H9 (cell line): ENCODE data around the gene PRKAR1A. TPM values are rescaled to one million over a fixed set of nuclear protein-coding genes. Genes with fewer than 3 reads are reported as not detected.
A peak's percentile ranks its signal among the peaks of the same experiment; 100 is the strongest.

Experiments
- DNase-seq: peaks from one replicate; pipeline ENCODE4 v3.0.0-alpha.2; 2017
- H2AFZ ChIP-seq: one replicate; pipeline ENCODE4 v1.6.1; 2013; ENCODE audit warnings: mild to moderate bottlenecking, low read length, control low read depth, moderate library complexity
- H2AK5ac ChIP-seq: 2 replicates; pipeline ENCODE4 v1.6.1; 2013; ENCODE audit warnings: low read length, control low read depth, mixed read lengths; ENCODE audit not compliant: insufficient read length
- H2BK120ac ChIP-seq: one replicate; pipeline ENCODE4 v1.6.1; 2013; ENCODE audit warnings: low read depth, mild to moderate bottlenecking, low read length, control low read depth, inconsistent platforms; ENCODE audit not compliant: poor library complexity, severe bottlenecking
- H2BK12ac ChIP-seq: 2 replicates; pipeline ENCODE4 v1.6.1; 2013; ENCODE audit warnings: low read length, control low read depth, mixed read lengths, low read depth; ENCODE audit not compliant: insufficient read length
- H2BK15ac ChIP-seq: 2 replicates; pipeline ENCODE4 v1.6.1; 2013; ENCODE audit warnings: low read depth, low read length, control low read depth
- H2BK20ac ChIP-seq: one replicate; pipeline ENCODE4 v1.6.1; 2013; ENCODE audit warnings: low read depth, mild to moderate bottlenecking, low read length, control low read depth, inconsistent platforms; ENCODE audit not compliant: poor library complexity, severe bottlenecking
- H2BK5ac ChIP-seq: 2 replicates; pipeline ENCODE4 v1.6.1; 2013; ENCODE audit warnings: low read length, control low read depth, mixed read lengths; ENCODE audit not compliant: insufficient read length
- H3K14ac ChIP-seq: 2 replicates; pipeline ENCODE4 v1.6.1; 2013; ENCODE audit warnings: low read length, control low read depth; ENCODE audit not compliant: insufficient read depth
- H3K18ac ChIP-seq: 2 replicates; pipeline ENCODE4 v1.6.1; 2013; ENCODE audit warnings: low read depth, mild to moderate bottlenecking, mixed read lengths, low read length, control low read depth; ENCODE audit not compliant: insufficient read length
- H3K23ac ChIP-seq: 2 replicates; pipeline ENCODE4 v1.6.1; 2013; ENCODE audit warnings: low read length, control low read depth, mixed read lengths, low read depth; ENCODE audit not compliant: insufficient read length
- H3K23me2 ChIP-seq: 2 replicates; pipeline ENCODE4 v1.6.1; 2013; ENCODE audit warnings: low read depth, mild to moderate bottlenecking, mixed read lengths, low read length, control low read depth; ENCODE audit not compliant: insufficient read length, poor library complexity, severe bottlenecking
- H3K27ac ChIP-seq: 2 replicates; pipeline ENCODE4 v1.5.1; 2013; ENCODE audit warnings: low read length, control low read depth, mixed read lengths, low read depth; ENCODE audit not compliant: insufficient read length
- H3K27me3 ChIP-seq: 2 replicates; pipeline ENCODE4 v1.6.1; 2013; ENCODE audit warnings: low read length, control low read depth, inconsistent platforms; ENCODE audit not compliant: insufficient read depth
- H3K4ac ChIP-seq: 2 replicates; pipeline ENCODE4 v1.6.1; 2013; ENCODE audit warnings: low read depth, mild to moderate bottlenecking, control low read depth, inconsistent platforms, low read length, moderate library complexity
- H3K4me1 ChIP-seq: 2 replicates; pipeline ENCODE4 v1.6.1; 2013; ENCODE audit warnings: low read length, control low read depth, inconsistent platforms; ENCODE audit not compliant: insufficient read depth
- H3K4me2 ChIP-seq: 2 replicates; pipeline ENCODE4 v1.6.1; 2013; ENCODE audit warnings: low read length, control low read depth, mixed read lengths; ENCODE audit not compliant: insufficient read length, insufficient read depth
- H3K56ac ChIP-seq: 2 replicates; pipeline ENCODE4 v1.6.1; 2013; ENCODE audit warnings: low read depth, mild to moderate bottlenecking, mixed read lengths, low read length, control low read depth; ENCODE audit not compliant: insufficient read length
- H3K79me1 ChIP-seq: 2 replicates; pipeline ENCODE4 v1.6.1; 2013; ENCODE audit warnings: low read depth, mild to moderate bottlenecking, moderate library complexity, low read length, control low read depth, inconsistent platforms; ENCODE audit not compliant: insufficient read depth, poor library complexity, severe bottlenecking
- H3K79me2 ChIP-seq: 2 replicates; pipeline ENCODE4 v1.6.1; 2013; ENCODE audit warnings: low read length, control low read depth, inconsistent platforms; ENCODE audit not compliant: insufficient read depth
- H3K9ac ChIP-seq: 2 replicates; pipeline ENCODE4 v1.6.1; 2013; ENCODE audit warnings: low read length, control low read depth, mixed read lengths; ENCODE audit not compliant: insufficient read length; ENCODE audit errors: extremely low read depth
- H3K9me3 ChIP-seq: one replicate; pipeline ENCODE4 v1.6.1; 2013; ENCODE audit warnings: low read depth, low read length, inconsistent platforms; ENCODE audit not compliant: control insufficient read depth
- H3T11ph ChIP-seq: one replicate; pipeline ENCODE4 v1.6.1; 2013; ENCODE audit warnings: mild to moderate bottlenecking, low read length, control low read depth, inconsistent platforms
- H4K20me1 ChIP-seq: one replicate; pipeline ENCODE4 v1.6.1; 2013; ENCODE audit not compliant: control insufficient read depth, insufficient read length, insufficient read depth
- H4K5ac ChIP-seq: 2 replicates; pipeline ENCODE4 v1.6.1; 2013; ENCODE audit warnings: low read depth, mild to moderate bottlenecking, mixed read lengths, low read length, control low read depth; ENCODE audit not compliant: insufficient read length
- H4K8ac ChIP-seq: replicated peaks from 2 replicates; pipeline ENCODE4 v1.6.1; 2013; ENCODE audit warnings: low read length, control low read depth, mixed read lengths, low read depth; ENCODE audit not compliant: insufficient read length
- H4K91ac ChIP-seq: 2 replicates; pipeline ENCODE4 v1.6.1; 2013; ENCODE audit warnings: low read depth, mild to moderate bottlenecking, moderate library complexity, mixed read lengths, low read length, control low read depth; ENCODE audit not compliant: insufficient read length
- H3K27ac Mint-ChIP-seq, 3 experiments: 2 replicates in 2 of 3; 3 replicates in 1 of 3; pipeline ENCODE4 v1.8.0; 2020 to 2021; ENCODE audit warnings: mixed read lengths in 3 of 3, mild to moderate bottlenecking in 1 of 3, moderate library complexity in 1 of 3
- H3K27me3 Mint-ChIP-seq: 2 replicates; pipeline ENCODE4 v1.8.0; 2021; ENCODE audit warnings: low read depth, mild to moderate bottlenecking, moderate library complexity, mixed read lengths
- H3K36me3 Mint-ChIP-seq, 3 experiments: 2 replicates in 2 of 3; 3 replicates in 1 of 3; pipeline ENCODE4 v1.8.0; 2020 to 2021; ENCODE audit warnings: low read depth in 3 of 3, mixed read lengths in 3 of 3; ENCODE audit not compliant: insufficient read depth in 1 of 3
- H3K4me1 Mint-ChIP-seq, 2 experiments: 2 replicates each; pipeline ENCODE4 v1.8.0; 2020; ENCODE audit warnings: mixed read lengths in 2 of 2
- H3K4me3 Mint-ChIP-seq, 2 experiments: 2 replicates in 1 of 2; 3 replicates in 1 of 2; pipeline ENCODE4 v1.8.0; 2020 to 2021; ENCODE audit warnings: mild to moderate bottlenecking in 2 of 2, mixed read lengths in 2 of 2, moderate library complexity in 1 of 2
- H3K9me3 Mint-ChIP-seq, 2 experiments: 2 replicates in 1 of 2; 3 replicates in 1 of 2; pipeline ENCODE4 v1.8.0; 2020; ENCODE audit warnings: mild to moderate bottlenecking in 2 of 2, mixed read lengths in 2 of 2, moderate library complexity in 1 of 2
- WGBS: extraction: QIAGEN DNeasy Blood & Tissue Kit; methylation state at CpG from one replicate; pipeline ENCODE4 v1.1.7; 2013; ENCODE audit warnings: missing lambda C conversion rate, low lambda C conversion rate, mixed read lengths; ENCODE audit not compliant: insufficient read length; ENCODE audit errors: extremely low coverage; 5-methylcytosine and 5-hydroxymethylcytosine counted together
- total RNA-seq: library from RNA; stranded (reverse); gene quantifications from 2 replicates; pipeline ENCODE4 v1.2.1, GENCODE V29; 2021
- TF ChIP-seq, protein P1 (sequence below): fragments of 200-600 bp; sonication (generic); conservative IDR thresholded peaks from 3 replicates; pipeline ENCODE4 v1.8.0; 2021; ENCODE audit warnings: antibody characterized with exemption, mild to moderate bottlenecking

The PRKAR1A gene
- total RNA-seq, 1 experiment from 2014 or later: 171 TPM

DNA sequence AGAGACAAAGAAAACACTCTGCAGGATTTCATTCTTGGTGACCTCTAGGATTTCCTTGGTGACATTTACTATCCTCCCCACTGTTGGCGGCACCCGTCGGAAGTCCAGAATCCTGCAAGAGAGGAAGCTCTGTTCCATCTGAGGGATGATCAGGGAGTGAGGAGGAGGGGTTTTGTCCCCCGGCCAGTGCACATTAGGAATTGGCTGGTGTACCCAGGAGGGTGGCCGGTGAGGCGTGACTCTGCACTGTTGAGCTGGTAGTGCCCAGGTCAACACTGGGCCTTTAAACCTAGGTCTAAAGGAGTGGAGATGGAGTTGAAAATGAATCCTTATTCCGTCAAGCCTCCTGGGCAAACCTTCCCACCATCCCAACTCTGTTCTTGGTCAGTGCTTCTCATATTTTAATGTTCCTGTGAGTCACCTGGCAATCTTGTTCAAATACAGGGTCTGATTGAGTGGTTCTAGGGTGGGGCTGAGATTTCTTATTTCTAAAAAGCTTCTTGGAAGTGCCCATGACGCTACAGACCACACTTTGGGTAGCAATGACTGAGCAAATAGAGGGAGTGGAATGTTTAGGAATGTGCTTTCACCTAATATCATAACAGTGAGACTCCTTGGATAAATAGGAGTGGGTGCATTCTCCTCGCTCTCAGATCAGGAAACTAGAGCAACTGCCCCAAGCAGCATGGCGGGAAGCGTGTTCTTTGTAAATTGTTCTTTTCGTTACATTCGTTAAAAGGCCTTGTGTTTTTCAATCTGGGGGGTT is 30.7 kb downstream of the PRKAR1A start:
- H2BK12ac ChIP-seq: no peak overlapping the region
- H4K5ac ChIP-seq: no peak overlapping the region
- no peak overlapping the region for H4K8ac ChIP-seq
- H3K4me2 ChIP-seq: no peak overlapping the region
- no peak overlapping the region for H4K91ac ChIP-seq
- H3K4me1 ChIP-seq: no peaks in the 10 kb centered on the region
- Mint-ChIP-seq H3K9me3 (peaks cover 2 to 5% of the 10 kb centered on the region in 2 experiments; a peak in 4 of 5 replicates), H3K36me3 (peaks cover 8 to 61% (median 61%) of the 10 kb centered on the region in 3 experiments), H3K4me1 (no peaks in the 10 kb centered on the region), H3K27ac (0 out of 7 replicates have a peak overlapping the region, but pooled peaks of 1 of the 3 experiments have one; percentile 7), H3K27me3 (no peaks in the 10 kb centered on the region; the same call in 1 of the 2 replicates), H3K4me3 (no peak overlapping the region)
- no peaks in the 10 kb centered on the region for H3K9me3 ChIP-seq
- H2BK15ac ChIP-seq: no peak overlapping the region
- WGBS: no CpG with 5 or more reads among the region's 13 CpGs
- H3K79me2 ChIP-seq: no peaks in the 10 kb centered on the region
- no peaks in the 10 kb centered on the region for H4K20me1 ChIP-seq
- H3T11ph ChIP-seq: no peak overlapping the region
- no peak overlapping the region for H3K4ac ChIP-seq
- no peaks in the 10 kb centered on the region for H3K79me1 ChIP-seq
- H3K18ac ChIP-seq: no peak overlapping the region
- no peak overlapping the region for H3K9ac ChIP-seq
- H3K27ac ChIP-seq: no peak overlapping the region
- TF ChIP-seq, protein P1, sequence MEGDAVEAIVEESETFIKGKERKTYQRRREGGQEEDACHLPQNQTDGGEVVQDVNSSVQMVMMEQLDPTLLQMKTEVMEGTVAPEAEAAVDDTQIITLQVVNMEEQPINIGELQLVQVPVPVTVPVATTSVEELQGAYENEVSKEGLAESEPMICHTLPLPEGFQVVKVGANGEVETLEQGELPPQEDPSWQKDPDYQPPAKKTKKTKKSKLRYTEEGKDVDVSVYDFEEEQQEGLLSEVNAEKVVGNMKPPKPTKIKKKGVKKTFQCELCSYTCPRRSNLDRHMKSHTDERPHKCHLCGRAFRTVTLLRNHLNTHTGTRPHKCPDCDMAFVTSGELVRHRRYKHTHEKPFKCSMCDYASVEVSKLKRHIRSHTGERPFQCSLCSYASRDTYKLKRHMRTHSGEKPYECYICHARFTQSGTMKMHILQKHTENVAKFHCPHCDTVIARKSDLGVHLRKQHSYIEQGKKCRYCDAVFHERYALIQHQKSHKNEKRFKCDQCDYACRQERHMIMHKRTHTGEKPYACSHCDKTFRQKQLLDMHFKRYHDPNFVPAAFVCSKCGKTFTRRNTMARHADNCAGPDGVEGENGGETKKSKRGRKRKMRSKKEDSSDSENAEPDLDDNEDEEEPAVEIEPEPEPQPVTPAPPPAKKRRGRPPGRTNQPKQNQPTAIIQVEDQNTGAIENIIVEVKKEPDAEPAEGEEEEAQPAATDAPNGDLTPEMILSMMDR: no peak
- H2BK120ac ChIP-seq: no peak overlapping the region
- H3K27me3 ChIP-seq: no peaks in the 10 kb centered on the region
- H2AK5ac ChIP-seq: no peak overlapping the region
- H2BK5ac ChIP-seq: no peak overlapping the region
- no peaks in the 10 kb centered on the region for H3K23me2 ChIP-seq
- DNase-seq: no peak
- no peak overlapping the region for H2BK20ac ChIP-seq
- no peak overlapping the region for H3K56ac ChIP-seq
- H2AFZ ChIP-seq: no peak overlapping the region
- no peak overlapping the region for H3K14ac ChIP-seq
- no peak overlapping the region for H3K23ac ChIP-seq
